Muscle layer of duodenum (tissue), 2 donors: ENCODE results near the gene NOTCH3.

Experiments
- H3K27ac ChIP-seq: one replicate; pipeline ENCODE4 v1.7.0; 2013; ENCODE audit warnings: mild to moderate bottlenecking, low read length
- H3K27me3 ChIP-seq: one replicate; pipeline ENCODE4 v1.7.0; 2013; ENCODE audit warnings: low read depth, mild to moderate bottlenecking, control low read depth, low read length
- H3K36me3 ChIP-seq, 2 donors: one replicate each; pipeline ENCODE4 v1.7.0; 2013; ENCODE audit warnings: low read length in 2 of 2, control low read depth in 1 of 2, mild to moderate bottlenecking in 1 of 2; ENCODE audit not compliant: insufficient read depth in 2 of 2, control insufficient read depth in 1 of 2
- H3K4me1 ChIP-seq, 2 donors: one replicate each; pipeline ENCODE4 v1.7.0; 2013; ENCODE audit warnings: low read length in 2 of 2, mild to moderate bottlenecking in 2 of 2, control low read depth in 1 of 2, moderate library complexity in 1 of 2; ENCODE audit not compliant: insufficient read depth in 2 of 2, control insufficient read depth in 1 of 2
- H3K4me3 ChIP-seq, 2 donors: one replicate each; pipeline ENCODE4 v1.7.0; 2013; ENCODE audit warnings: low read length in 2 of 2, low read depth in 1 of 2, mild to moderate bottlenecking in 1 of 2
- H3K9me3 ChIP-seq, 2 donors: one replicate each; pipeline ENCODE4 v1.7.0; 2013; ENCODE audit warnings: low read length in 2 of 2, control low read depth in 1 of 2, mild to moderate bottlenecking in 1 of 2; ENCODE audit not compliant: control insufficient read depth in 1 of 2
- donor health status: healthy.

The NOTCH3 gene

GRCh38 chr19:15123900-15124299 is 76.9 kb downstream of the NOTCH3 start:
- Histone ChIP-seq H3K4me1 (peaks cover 0 to 17% of the 10 kb centered on the region in 2 donors), H3K27ac (peak overlapping the region; percentile 92), H3K9me3 (no peaks in the 10 kb centered on the region), H3K36me3 (peaks cover 14 to 38% of the 10 kb centered on the region in 2 donors), H3K27me3 (no peaks in the 10 kb centered on the region), H3K4me3 (peak overlapping the region; percentile 83 to 92)

DNA sequence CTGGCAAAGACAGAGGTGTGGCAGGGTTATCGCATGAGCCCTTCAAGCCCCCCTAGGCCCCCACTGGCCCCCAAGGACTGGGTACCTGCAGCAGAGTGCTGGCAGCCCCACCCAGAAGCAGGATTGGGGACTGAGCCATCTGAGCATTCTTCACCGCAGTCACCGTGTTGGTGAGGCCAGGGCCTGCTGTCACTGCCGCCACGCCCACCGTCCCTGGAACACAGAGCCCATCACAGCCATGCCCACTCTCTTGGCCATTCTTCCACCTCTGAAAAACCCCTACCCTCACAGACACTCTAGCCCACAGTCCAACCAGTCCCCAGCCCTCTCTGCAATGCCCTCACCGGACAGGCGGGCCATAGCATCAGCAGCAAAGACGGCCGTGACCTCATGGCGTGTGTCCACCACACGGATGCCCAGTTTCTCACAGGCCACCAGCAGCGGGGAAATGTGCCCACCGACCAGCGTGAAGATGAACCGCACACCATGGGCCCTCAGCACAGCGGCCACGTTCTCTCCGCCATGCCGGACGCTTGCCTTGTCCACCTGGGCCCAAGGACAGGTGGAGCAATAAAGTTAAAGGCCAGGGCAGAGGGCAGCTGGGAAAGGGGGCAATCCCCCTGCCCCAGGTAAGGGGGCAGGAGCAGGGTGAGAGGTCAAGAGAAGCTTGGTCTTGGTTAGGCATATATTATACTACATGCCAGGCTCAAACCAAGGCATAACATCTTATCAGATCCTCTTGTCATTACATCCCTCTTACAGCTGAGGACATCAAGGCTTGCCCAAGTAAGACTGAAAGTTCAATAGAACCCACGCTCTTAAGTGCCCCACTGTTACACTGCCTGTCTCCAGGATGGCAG is 77.5 kb downstream of the NOTCH3 start:
- H3K27me3 ChIP-seq, result no peaks in the 10 kb centered on the region
- H3K27ac ChIP-seq, result peak overlapping the region; percentile 92
- H3K36me3 ChIP-seq, result peaks cover 20 to 45% of the 10 kb centered on the region in 2 donors
- H3K9me3 ChIP-seq, result no peaks in the 10 kb centered on the region
- H3K4me1 ChIP-seq, result peaks cover 0 to 17% of the 10 kb centered on the region in 2 donors
- peak overlapping the region; percentile 83 to 92 for H3K4me3 ChIP-seq

- H3K27ac ChIP-seq, result no peak overlapping the region
- peaks cover 0 to 17% of the 10 kb centered on the region in 2 donors for H3K4me1 ChIP-seq
- no peaks in the 10 kb centered on the region for H3K9me3 ChIP-seq
- no peaks in the 10 kb centered on the region for H3K27me3 ChIP-seq
- H3K36me3 ChIP-seq, result peaks cover 26 to 53% of the 10 kb centered on the region in 2 donors
- no peak overlapping the region for H3K4me3 ChIP-seq
These were observed 78.3 kb downstream of the NOTCH3 start for GRCh38 chr19:15122331-15123030.

- H3K9me3 ChIP-seq, result no peaks in the 10 kb centered on the region
- peaks cover 0 to 20% of the 10 kb centered on the region in 2 donors for H3K4me1 ChIP-seq
- H3K36me3 ChIP-seq, result peaks cover 35 to 74% of the 10 kb centered on the region in 2 donors
- no peaks in the 10 kb centered on the region for H3K27me3 ChIP-seq
- H3K27ac ChIP-seq, result no peak overlapping the region
- no peak overlapping the region for H3K4me3 ChIP-seq
These were observed 80.4 kb downstream of the NOTCH3 start for GRCh38 chr19:15120135-15121026.

DNA sequence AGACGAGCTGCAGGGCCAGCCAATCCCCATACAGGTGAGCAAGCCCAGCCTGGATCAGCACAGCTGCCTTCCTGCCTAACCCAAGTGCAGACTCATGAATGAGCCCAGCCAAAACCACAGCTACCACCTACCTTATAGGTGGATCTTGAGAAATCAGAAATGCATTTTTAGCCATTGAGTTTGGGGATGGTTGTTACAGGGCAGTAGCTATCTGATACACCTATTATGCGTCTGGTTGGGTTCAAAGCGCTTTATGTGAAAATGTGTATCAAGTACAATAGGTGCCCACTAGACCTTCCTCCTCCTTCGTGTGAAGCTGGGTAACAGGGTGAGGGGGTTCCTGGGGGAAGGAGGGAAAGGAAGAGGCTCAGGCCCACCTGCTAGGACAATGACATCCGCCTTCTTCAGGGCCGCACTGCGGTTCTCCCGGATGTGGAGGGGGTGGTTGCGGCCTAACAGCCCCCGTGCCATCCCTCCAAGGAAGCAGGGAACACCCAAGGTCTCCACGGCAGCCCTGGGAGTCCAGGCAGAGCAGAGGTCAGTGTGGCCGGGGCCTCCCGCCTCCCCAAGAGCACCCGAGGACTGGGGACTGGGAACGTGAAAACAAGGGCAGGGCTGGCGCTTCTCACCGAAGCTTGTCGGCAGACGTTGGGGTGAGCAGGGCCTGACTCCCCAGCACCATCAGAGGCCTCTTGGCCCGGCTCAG is 81.9 kb downstream of the NOTCH3 start:
- Histone ChIP-seq H3K9me3 (no peaks in the 10 kb centered on the region), H3K4me1 (peaks cover 0 to 20% of the 10 kb centered on the region in 2 donors), H3K36me3 (peaks cover 42 to 85% of the 10 kb centered on the region in 2 donors), H3K27me3 (no peaks in the 10 kb centered on the region), H3K27ac (no peak overlapping the region), H3K4me3 (no peak overlapping the region)

DNA sequence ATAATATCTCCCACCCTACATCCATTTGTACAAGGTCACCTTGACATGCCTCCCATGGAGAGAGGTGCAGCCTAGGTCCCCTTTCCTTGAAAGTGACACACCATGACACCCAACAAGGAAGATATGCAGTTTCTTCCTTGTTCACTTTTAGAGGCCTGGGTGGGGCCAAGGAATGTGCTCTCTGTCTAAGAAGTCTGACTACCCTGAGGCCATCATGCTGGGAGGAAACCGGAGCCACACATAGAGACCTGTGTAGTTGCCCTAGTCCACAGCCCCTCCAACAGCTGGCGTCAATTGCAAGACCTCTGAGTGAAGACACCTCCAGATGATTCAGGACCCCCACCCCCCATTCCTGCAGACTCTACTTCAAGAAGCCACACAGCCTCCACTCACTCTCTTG is 82.5 kb downstream of the NOTCH3 start:
- no peak overlapping the region for H3K27ac ChIP-seq
- no peaks in the 10 kb centered on the region for H3K27me3 ChIP-seq
- H3K36me3 ChIP-seq, result peaks cover 45 to 92% of the 10 kb centered on the region in 2 donors
- H3K4me1 ChIP-seq, result peaks cover 0 to 17% of the 10 kb centered on the region in 2 donors
- no peaks in the 10 kb centered on the region for H3K9me3 ChIP-seq
- no peak overlapping the region for H3K4me3 ChIP-seq

DNA sequence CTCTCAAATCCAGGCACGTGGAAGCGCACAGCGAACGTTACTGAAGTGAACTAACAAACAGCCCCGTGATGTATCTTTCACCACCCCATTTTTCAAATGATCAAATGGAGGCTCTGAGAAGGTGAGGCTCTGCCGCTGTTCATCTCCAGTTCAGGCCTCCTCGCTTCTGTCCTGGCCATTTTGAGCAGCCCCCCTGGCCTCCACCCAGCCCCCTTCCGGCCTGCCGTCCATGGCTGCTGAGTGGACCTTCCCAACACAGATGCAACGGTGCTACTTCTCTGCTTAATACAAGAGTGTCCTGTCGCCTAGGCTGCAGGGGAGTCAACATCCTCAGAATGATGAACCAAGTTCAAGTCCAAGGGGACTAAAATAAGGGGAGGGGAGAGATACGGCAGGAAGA is 83.9 kb downstream of the NOTCH3 start:
- H3K27me3 ChIP-seq, result no peaks in the 10 kb centered on the region
- H3K9me3 ChIP-seq, result no peaks in the 10 kb centered on the region
- no peak overlapping the region for H3K27ac ChIP-seq
- no peak overlapping the region for H3K4me3 ChIP-seq
- H3K36me3 ChIP-seq, result peaks cover 48 to 92% of the 10 kb centered on the region in 2 donors
- H3K4me1 ChIP-seq, result peaks cover 0 to 14% of the 10 kb centered on the region in 2 donors

GRCh38 chr19:15115762-15116615 is 84.8 kb downstream of the NOTCH3 start:
- Histone ChIP-seq H3K36me3 (peaks cover 48 to 94% of the 10 kb centered on the region in 2 donors), H3K27me3 (no peaks in the 10 kb centered on the region), H3K4me1 (peaks cover 0 to 14% of the 10 kb centered on the region in 2 donors), H3K27ac (no peak overlapping the region), H3K4me3 (no peak overlapping the region), H3K9me3 (no peaks in the 10 kb centered on the region)

GRCh38 chr19:15115080-15115479 is 85.7 kb downstream of the NOTCH3 start:
- no peaks in the 10 kb centered on the region for H3K27me3 ChIP-seq
- H3K4me3 ChIP-seq, result no peak overlapping the region
- no peak overlapping the region for H3K27ac ChIP-seq
- H3K4me1 ChIP-seq, result peaks cover 0 to 14% of the 10 kb centered on the region in 2 donors
- H3K9me3 ChIP-seq, result no peaks in the 10 kb centered on the region
- H3K36me3 ChIP-seq, result peaks cover 42 to 93% of the 10 kb centered on the region in 2 donors

DNA sequence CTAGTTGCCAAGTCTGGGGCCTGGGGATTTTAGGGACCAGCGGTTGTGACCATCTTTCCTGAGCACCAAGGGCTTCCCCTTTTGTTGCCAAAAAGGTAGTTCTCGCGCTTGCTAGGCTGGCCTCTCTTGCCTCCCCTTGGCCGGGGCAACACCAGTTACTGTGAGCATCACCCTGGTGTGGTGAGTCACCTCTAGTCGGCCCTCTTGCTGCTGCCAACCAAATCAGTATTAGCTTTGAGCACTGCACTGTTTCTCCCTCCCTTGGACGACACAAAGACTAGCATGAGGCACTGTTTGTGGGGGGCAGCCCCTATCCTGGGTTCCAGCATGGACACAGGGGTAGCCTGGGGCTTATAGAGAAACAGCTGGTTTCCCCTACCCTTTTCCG is 86.6 kb downstream of the NOTCH3 start:
- Histone ChIP-seq H3K4me3 (no peak overlapping the region), H3K27ac (no peak overlapping the region), H3K9me3 (no peaks in the 10 kb centered on the region), H3K27me3 (no peaks in the 10 kb centered on the region), H3K4me1 (peaks cover 0 to 14% of the 10 kb centered on the region in 2 donors), H3K36me3 (peaks cover 37 to 88% of the 10 kb centered on the region in 2 donors)
